Mesenchymal stem cell (in vitro differentiated cells and primary cell): ENCODE measurements around the gene CUBN.

ENCODE experiments used
- DNase-seq: peaks from one replicate; pipeline ENCODE4 v3.0.0-alpha.2; 2013
- H2AFZ ChIP-seq: one replicate; pipeline ENCODE4 v1.6.1; 2013; ENCODE audit warnings: low read depth, mild to moderate bottlenecking, control low read depth, inconsistent platforms, low read length, moderate library complexity
- H2AK5ac ChIP-seq: 2 replicates; pipeline ENCODE4 v1.6.1; 2013; ENCODE audit warnings: low read length, moderate library complexity, mild to moderate bottlenecking, inconsistent platforms; ENCODE audit not compliant: severe bottlenecking
- H2BK120ac ChIP-seq: one replicate; pipeline ENCODE4 v1.6.1; 2013; ENCODE audit warnings: low read depth, mild to moderate bottlenecking, inconsistent platforms, low read length, moderate library complexity
- H2BK12ac ChIP-seq, 2 experiments: one replicate each; pipeline ENCODE4 v1.6.1; 2013; ENCODE audit warnings: inconsistent platforms in 2 of 2, low read length in 2 of 2, mild to moderate bottlenecking in 2 of 2, moderate library complexity in 2 of 2, control low read depth in 1 of 2
- H2BK15ac ChIP-seq: one replicate; pipeline ENCODE4 v1.6.1; 2013; ENCODE audit warnings: mild to moderate bottlenecking, low read depth, inconsistent platforms; ENCODE audit not compliant: poor library complexity, severe bottlenecking
- H2BK5ac ChIP-seq: 2 replicates; pipeline ENCODE4 v1.6.1; 2013; ENCODE audit warnings: low read depth, mild to moderate bottlenecking, low read length, control low read depth, inconsistent platforms; ENCODE audit not compliant: poor library complexity, severe bottlenecking
- H3K14ac ChIP-seq, 2 experiments: one replicate each; pipeline ENCODE4 v1.6.1; 2013; ENCODE audit warnings: inconsistent platforms in 2 of 2, low read length in 2 of 2, control low read depth in 1 of 2, mild to moderate bottlenecking in 1 of 2, moderate library complexity in 1 of 2
- H3K18ac ChIP-seq, 2 experiments: one replicate each; pipeline ENCODE4 v1.6.1; 2013; ENCODE audit warnings: inconsistent platforms in 2 of 2, low read length in 2 of 2, control low read depth in 1 of 2, low read depth in 1 of 2, mild to moderate bottlenecking in 1 of 2
- H3K23ac ChIP-seq, 2 experiments: one replicate each; pipeline ENCODE4 v1.6.1; 2013; ENCODE audit warnings: inconsistent platforms in 2 of 2, low read length in 2 of 2, mild to moderate bottlenecking in 2 of 2, moderate library complexity in 2 of 2, control low read depth in 1 of 2
- H3K27ac ChIP-seq: 2 replicates; pipeline ENCODE4 v1.5.1; 2013; ENCODE audit warnings: mild to moderate bottlenecking, moderate library complexity, low read length, control low read depth, inconsistent platforms; ENCODE audit not compliant: poor library complexity, severe bottlenecking
- H3K27me3 ChIP-seq, 2 experiments: 2 replicates each; pipeline versions ENCODE4 v1.6.1 to v1.7.0; 2013; ENCODE audit warnings: low read length in 2 of 2, mild to moderate bottlenecking in 2 of 2, moderate library complexity in 2 of 2, control low read depth in 1 of 2, inconsistent platforms in 1 of 2; ENCODE audit not compliant: control insufficient read depth in 1 of 2, insufficient read depth in 1 of 2
- H3K36me3 ChIP-seq, 2 experiments: 2 replicates each; pipeline versions ENCODE4 v1.6.1 to v1.7.0; 2013; ENCODE audit warnings: low read length in 2 of 2, control low read depth in 1 of 2, inconsistent platforms in 1 of 2, low read depth in 1 of 2, mild to moderate bottlenecking in 1 of 2; ENCODE audit not compliant: insufficient read depth in 2 of 2, control insufficient read depth in 1 of 2
- H3K4ac ChIP-seq, 2 experiments: one replicate each; pipeline ENCODE4 v1.6.1; 2013; ENCODE audit warnings: inconsistent platforms in 2 of 2, low read length in 2 of 2, mild to moderate bottlenecking in 2 of 2, moderate library complexity in 2 of 2, control low read depth in 1 of 2, low read depth in 1 of 2
- H3K4me1 ChIP-seq: 2 replicates; pipeline ENCODE4 v1.6.1; 2013; ENCODE audit warnings: low read depth, low read length, control low read depth; ENCODE audit not compliant: control insufficient read depth, insufficient read depth
- H3K4me2 ChIP-seq: 2 replicates; pipeline ENCODE4 v1.6.1; 2013; ENCODE audit warnings: low read length, mild to moderate bottlenecking, inconsistent platforms; ENCODE audit not compliant: poor library complexity, severe bottlenecking
- H3K4me3 ChIP-seq, 2 experiments: 2 replicates each; pipeline versions ENCODE4 v1.5.1 to v1.7.0; 2013; ENCODE audit warnings: low read length in 2 of 2, mild to moderate bottlenecking in 2 of 2, control low read depth in 1 of 2, low read depth in 1 of 2; ENCODE audit not compliant: insufficient read depth in 1 of 2
- H3K79me1 ChIP-seq: replicated peaks from 2 replicates; pipeline ENCODE4 v1.6.1; 2013; ENCODE audit warnings: mild to moderate bottlenecking, control low read depth, low read length, inconsistent platforms; ENCODE audit not compliant: poor library complexity, severe bottlenecking
- H3K9ac ChIP-seq: 2 replicates; pipeline ENCODE4 v1.7.0; 2013; ENCODE audit warnings: mild to moderate bottlenecking, low read length, moderate library complexity
- H3K9me3 ChIP-seq: 2 replicates; pipeline ENCODE4 v1.7.0; 2013; ENCODE audit warnings: mild to moderate bottlenecking, low read length; ENCODE audit not compliant: control insufficient read depth
- H4K8ac ChIP-seq: one replicate; pipeline ENCODE4 v1.6.1; 2013; ENCODE audit warnings: inconsistent platforms, mild to moderate bottlenecking, low read length, moderate library complexity
- H4K91ac ChIP-seq: one replicate; pipeline ENCODE4 v1.6.1; 2013; ENCODE audit warnings: mild to moderate bottlenecking, low read length, inconsistent platforms
- WGBS: methylation state at CpG from one replicate; pipeline ENCODE4 v1.1.7; 2013; ENCODE audit warnings: mixed read lengths; 5-methylcytosine and 5-hydroxymethylcytosine counted together

CUBN gene

GRCh38 chr10:17169803-17170202 is 40.2 kb upstream of the CUBN start:
- Histone ChIP-seq H2BK15ac (no peak overlapping the region), H3K27ac (no peak overlapping the region), H2BK5ac (no peak overlapping the region), H3K4ac (no peak overlapping the region), H2AFZ (no peak overlapping the region), H2BK120ac (no peak overlapping the region), H3K9me3 (no peaks in the 10 kb centered on the region), H4K8ac (no peak overlapping the region), H3K79me1 (no peaks in the 10 kb centered on the region), H3K4me1 (no peaks in the 10 kb centered on the region), H4K91ac (no peak overlapping the region), H3K23ac (no peak overlapping the region), H3K27me3 (no peaks in the 10 kb centered on the region), H3K18ac (no peak overlapping the region), H3K36me3 (peaks cover 5 to 12% of the 10 kb centered on the region in 2 experiments), H3K4me2 (no peak overlapping the region), H3K14ac (no peak overlapping the region), H2BK12ac (no peak overlapping the region), H3K4me3 (no peak overlapping the region), H2AK5ac (peak overlapping the region; percentile 75), H3K9ac (no peak overlapping the region)
- DNase-seq, result no peak
- WGBS, result 67% methylated on average over 3 of the region's 4 CpGs

- no peak overlapping the region for H3K4ac ChIP-seq
- H3K14ac ChIP-seq, result no peak overlapping the region
- H3K4me2 ChIP-seq, result no peak overlapping the region
- DNase-seq, result no peak
- H3K27me3 ChIP-seq, result no peaks in the 10 kb centered on the region
- H3K4me3 ChIP-seq, result no peak overlapping the region
- no peak overlapping the region for H2BK15ac ChIP-seq
- peaks cover 5 to 12% of the 10 kb centered on the region in 2 experiments for H3K36me3 ChIP-seq
- no peak overlapping the region for H4K8ac ChIP-seq
- no peak overlapping the region for H3K23ac ChIP-seq
- H3K79me1 ChIP-seq, result no peaks in the 10 kb centered on the region
- H2BK5ac ChIP-seq, result no peak overlapping the region
- no peaks in the 10 kb centered on the region for H3K9me3 ChIP-seq
- no peaks in the 10 kb centered on the region for H3K4me1 ChIP-seq
- no peak overlapping the region for H4K91ac ChIP-seq
- no peak overlapping the region for H2BK12ac ChIP-seq
- no peak overlapping the region for H2AFZ ChIP-seq
- H3K18ac ChIP-seq, result no peak overlapping the region
- H3K9ac ChIP-seq, result no peak overlapping the region
- H2BK120ac ChIP-seq, result no peak overlapping the region
- peak overlapping the region; percentile 9 for H2AK5ac ChIP-seq
- H3K27ac ChIP-seq, result no peak overlapping the region
- WGBS, result 96% methylated on average over 3 of the region's 3 CpGs
Measured at GRCh38 chr10:17166699-17167098, 37.1 kb upstream of the CUBN start.

DNA sequence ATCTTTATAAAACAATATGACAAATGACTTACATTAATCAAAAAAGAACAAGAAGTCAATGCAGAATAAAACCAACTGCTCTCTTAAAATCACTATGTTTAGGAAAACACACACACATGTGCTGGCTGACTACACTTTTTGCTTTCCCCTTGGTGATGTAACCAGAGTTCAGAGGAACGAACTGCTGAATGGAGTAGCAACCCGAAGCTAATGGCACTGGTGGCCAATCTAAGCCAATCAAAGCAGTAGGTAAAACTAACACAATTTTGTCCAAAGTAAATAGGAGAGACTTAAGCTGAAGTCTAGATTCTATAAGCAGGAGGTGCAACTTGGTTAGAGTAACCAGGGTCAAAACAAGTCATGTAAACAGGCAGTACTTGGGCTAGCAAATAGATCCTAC is 33.2 kb upstream of the CUBN start:
- H3K79me1 ChIP-seq, result no peaks in the 10 kb centered on the region
- H3K4ac ChIP-seq, result no peak overlapping the region
- no peak overlapping the region for H4K91ac ChIP-seq
- H2AK5ac ChIP-seq, result no peak overlapping the region
- H3K4me2 ChIP-seq, result no peak overlapping the region
- H4K8ac ChIP-seq, result no peak overlapping the region
- H2BK12ac ChIP-seq, result no peak overlapping the region
- no peak overlapping the region for H3K18ac ChIP-seq
- H3K9ac ChIP-seq, result no peak overlapping the region
- H3K4me1 ChIP-seq, result peaks cover 1% of the 10 kb centered on the region
- no peak overlapping the region for H2BK15ac ChIP-seq
- H3K36me3 ChIP-seq, result no peaks in the 10 kb centered on the region
- no peak for DNase-seq
- H3K27ac ChIP-seq, result no peak overlapping the region
- no peaks in the 10 kb centered on the region for H3K27me3 ChIP-seq
- H3K9me3 ChIP-seq, result no peaks in the 10 kb centered on the region
- H2AFZ ChIP-seq, result no peak overlapping the region
- no peak overlapping the region for H3K23ac ChIP-seq
- 88% methylated on average over 2 of the region's 2 CpGs for WGBS
- no peak overlapping the region for H3K4me3 ChIP-seq
- no peak overlapping the region for H3K14ac ChIP-seq
- no peak overlapping the region for H2BK5ac ChIP-seq
- no peak overlapping the region for H2BK120ac ChIP-seq

- Histone ChIP-seq H3K9ac (no peak overlapping the region), H2BK120ac (no peak overlapping the region), H3K27me3 (no peaks in the 10 kb centered on the region), H3K9me3 (no peaks in the 10 kb centered on the region), H2AFZ (no peak overlapping the region), H3K4me1 (peaks cover 1% of the 10 kb centered on the region), H3K27ac (no peak overlapping the region), H3K79me1 (no peaks in the 10 kb centered on the region), H4K8ac (no peak overlapping the region), H2AK5ac (peak overlapping the region; percentile 69), H3K14ac (no peak overlapping the region), H3K4me2 (no peak overlapping the region), H3K36me3 (no peaks in the 10 kb centered on the region), H2BK12ac (no peak overlapping the region), H4K91ac (no peak overlapping the region), H3K23ac (no peak overlapping the region), H3K18ac (peak overlapping the region in 1 of 2 experiments; percentile 40), H2BK5ac (no peak overlapping the region), H3K4me3 (no peak overlapping the region), H2BK15ac (no peak overlapping the region), H3K4ac (no peak overlapping the region)
- WGBS, result 50% methylated on average over 2 of the region's 3 CpGs
- DNase-seq, result no peak
Measured at GRCh38 chr10:17161775-17162174, 32.2 kb upstream of the CUBN start.
